ENCODE data around the gene CENPU.
A peak's percentile ranks its signal among the peaks of the same experiment; 100 is the strongest.
"Not testable (repeated sequence)": the region's sequence is repeated elsewhere in the genome, so short reads cannot be mapped to it uniquely, and the experiment has no call there.

The CENPU gene

GRCh38 chr4:184733654-184734524 is at the start of gene CENPU:
Gene CENPU (minus strand): TSS chr4:184734096. CDS start chr4:184734062, 34 bp downstream.
- H3K79me2 ChIP-seq (ENCODE audit: insufficient read depth, low read depth), result peaks cover 49% of the 10 kb centered on the region
- no peak within 1 kb of the TSS for H3K4me3 ChIP-seq (IDR thresholded peaks at IDR 0.05; ENCODE audit: insufficient read depth, low read depth, low read length)
- H3K27ac ChIP-seq, result peak within 1 kb of the TSS; percentile 81
- TF ChIP-seq CTCF (conservative IDR thresholded peaks at IDR 0.05; ENCODE audit: low read depth, low read length), result no peak
- H4K20me1 ChIP-seq (ENCODE audit: insufficient read depth), result no peaks in the 10 kb centered on the region
- peak within 1 kb of the TSS; percentile 79 for H3K4me2 ChIP-seq
- H3K9ac ChIP-seq, result peak within 1 kb of the TSS; percentile 89
- no peaks in the 10 kb centered on the region for H3K27me3 ChIP-seq (ENCODE audit: insufficient read depth, low read depth)
- peak within 1 kb of the TSS; percentile 64 for H2AFZ ChIP-seq (ENCODE audit: low read depth)
- H3K36me3 ChIP-seq (ENCODE audit: insufficient read depth), result peaks cover under 1% of the 10 kb centered on the region; the same call in 1 of the 2 replicates
- peaks cover 42% of the 10 kb centered on the region for H3K4me1 ChIP-seq (ENCODE audit: low read depth, poor library complexity, severe bottlenecking)

- no peak for TF ChIP-seq CTCF (conservative IDR thresholded peaks at IDR 0.05; ENCODE audit: low read depth, low read length)
- Histone ChIP-seq H3K27me3 (ENCODE audit: insufficient read depth, low read depth) (no peaks in the 10 kb centered on the region), H3K4me3 (IDR thresholded peaks at IDR 0.05; ENCODE audit: insufficient read depth, low read depth, low read length) (no peak overlapping the region), H3K36me3 (ENCODE audit: insufficient read depth) (no peaks in the 10 kb centered on the region; the same call in 1 of the 2 replicates), H4K20me1 (ENCODE audit: insufficient read depth) (no peaks in the 10 kb centered on the region), H3K9ac (no peak overlapping the region), H3K79me2 (ENCODE audit: insufficient read depth, low read depth) (no peaks in the 10 kb centered on the region), H3K4me1 (ENCODE audit: low read depth, poor library complexity, severe bottlenecking) (peaks cover 8% of the 10 kb centered on the region), H2AFZ (ENCODE audit: low read depth) (no peak overlapping the region), H3K4me2 (no peak overlapping the region), H3K27ac (no peak overlapping the region)
These were observed 49.0 kb upstream of the CENPU start for GRCh38 chr4:184782731-184783373.

GRCh38 chr4:184779160-184779559 is 45.3 kb upstream of the CENPU start:
- H3K9ac ChIP-seq; H3K4me2 ChIP-seq; H4K20me1 ChIP-seq (ENCODE audit: insufficient read depth); H3K4me3 ChIP-seq (IDR thresholded peaks at IDR 0.05; ENCODE audit: insufficient read depth, low read depth, low read length); H3K36me3 ChIP-seq (ENCODE audit: insufficient read depth); H3K27ac ChIP-seq; H3K27me3 ChIP-seq (ENCODE audit: insufficient read depth, low read depth); H2AFZ ChIP-seq (ENCODE audit: low read depth); H3K79me2 ChIP-seq (ENCODE audit: insufficient read depth, low read depth): not testable (repeated sequence)
- peaks cover 23% of the 10 kb centered on the region for H3K4me1 ChIP-seq (ENCODE audit: low read depth, poor library complexity, severe bottlenecking)

GRCh38 chr4:184778325-184778724 is 44.4 kb upstream of the CENPU start:
- H3K4me2 ChIP-seq, result no peak overlapping the region
- no peaks in the 10 kb centered on the region for H3K27me3 ChIP-seq (ENCODE audit: insufficient read depth, low read depth)

More at GRCh38 chr4:184778325-184778724, 44.4 kb upstream of the CENPU start:
- Histone ChIP-seq H3K4me1 (ENCODE audit: low read depth, poor library complexity, severe bottlenecking) (peaks cover 23% of the 10 kb centered on the region), H3K79me2 (ENCODE audit: insufficient read depth, low read depth) (no peaks in the 10 kb centered on the region), H2AFZ (ENCODE audit: low read depth) (no peak overlapping the region), H3K4me3 (IDR thresholded peaks at IDR 0.05; ENCODE audit: insufficient read depth, low read depth, low read length) (no peak overlapping the region), H3K9ac (no peak overlapping the region), H3K27ac (no peak overlapping the region), H3K36me3 (ENCODE audit: insufficient read depth) (no peaks in the 10 kb centered on the region), H4K20me1 (ENCODE audit: insufficient read depth) (no peaks in the 10 kb centered on the region)
- no peak for TF ChIP-seq CTCF (conservative IDR thresholded peaks at IDR 0.05; ENCODE audit: low read depth, low read length)
